ENCODE results near the gene TTLL9. TPM values are rescaled to one million over a fixed set of nuclear protein-coding genes. Genes with fewer than 3 reads are reported as not detected.

Gene TTLL9
- total RNA-seq, 4 donors from 2014 or later = 0.09 to 0.38 TPM; not detected in 2

GRCh38 chr20:31864521-31865400, 5.7 kb upstream of the TTLL9 start:
- WGBS, 2 donors = 72 to 76% methylated on average over 6 to 7 of the region's 12 CpGs
- H3K27ac ChIP-seq = no peak overlapping the region
- intact Hi-C loops (cut with DNase I) = no loop called here
- no peaks in the 10 kb centered on the region for H3K9me3 ChIP-seq
- no peak for DNase-seq
- peaks cover 0 to 37% (median 1%) of the 10 kb centered on the region in 4 donors for H3K27me3 ChIP-seq
- H3K36me3 ChIP-seq = no peaks in the 10 kb centered on the region
- TF ChIP-seq, protein P1, sequence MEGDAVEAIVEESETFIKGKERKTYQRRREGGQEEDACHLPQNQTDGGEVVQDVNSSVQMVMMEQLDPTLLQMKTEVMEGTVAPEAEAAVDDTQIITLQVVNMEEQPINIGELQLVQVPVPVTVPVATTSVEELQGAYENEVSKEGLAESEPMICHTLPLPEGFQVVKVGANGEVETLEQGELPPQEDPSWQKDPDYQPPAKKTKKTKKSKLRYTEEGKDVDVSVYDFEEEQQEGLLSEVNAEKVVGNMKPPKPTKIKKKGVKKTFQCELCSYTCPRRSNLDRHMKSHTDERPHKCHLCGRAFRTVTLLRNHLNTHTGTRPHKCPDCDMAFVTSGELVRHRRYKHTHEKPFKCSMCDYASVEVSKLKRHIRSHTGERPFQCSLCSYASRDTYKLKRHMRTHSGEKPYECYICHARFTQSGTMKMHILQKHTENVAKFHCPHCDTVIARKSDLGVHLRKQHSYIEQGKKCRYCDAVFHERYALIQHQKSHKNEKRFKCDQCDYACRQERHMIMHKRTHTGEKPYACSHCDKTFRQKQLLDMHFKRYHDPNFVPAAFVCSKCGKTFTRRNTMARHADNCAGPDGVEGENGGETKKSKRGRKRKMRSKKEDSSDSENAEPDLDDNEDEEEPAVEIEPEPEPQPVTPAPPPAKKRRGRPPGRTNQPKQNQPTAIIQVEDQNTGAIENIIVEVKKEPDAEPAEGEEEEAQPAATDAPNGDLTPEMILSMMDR (IDR thresholded peaks at IDR 0.05) = no peak
- no peak for TF ChIP-seq POLR2A (IDR thresholded peaks at IDR 0.05)
- peaks cover 18 to 30% (median 19%) of the 10 kb centered on the region in 3 donors for H3K4me1 ChIP-seq
- no peak overlapping the region for H3K4me3 ChIP-seq

DNA sequence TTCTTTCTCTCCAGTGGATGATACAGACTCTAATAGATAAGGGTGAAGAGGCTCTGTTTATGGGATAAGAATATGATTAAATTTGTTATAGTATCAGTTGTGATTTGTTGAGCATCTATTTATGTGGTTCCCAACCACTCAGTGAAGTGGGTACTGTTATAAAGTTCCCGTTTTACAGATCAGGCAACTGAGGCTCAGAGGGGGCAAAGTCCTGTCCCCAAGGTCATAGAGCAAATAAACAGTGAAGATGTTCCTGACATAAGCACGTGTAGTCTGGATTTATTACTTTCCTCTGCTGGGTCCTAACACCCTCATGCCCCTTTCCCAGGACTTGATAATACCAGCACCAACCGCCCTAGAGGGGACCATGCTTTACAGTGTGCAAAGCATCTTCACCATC, 4.2 kb upstream of the TTLL9 start:
- no peak overlapping the region for H3K27ac ChIP-seq
- H3K9me3 ChIP-seq = no peaks in the 10 kb centered on the region
- WGBS, 2 donors = 21 to 67% methylated on average over 2 to 3 of the region's 3 CpGs
- H3K27me3 ChIP-seq = peaks cover 0 to 39% (median 5%) of the 10 kb centered on the region in 4 donors
- no peaks in the 10 kb centered on the region for H3K36me3 ChIP-seq
- peaks cover 6 to 30% (median 12%) of the 10 kb centered on the region in 3 donors for H3K4me1 ChIP-seq
- intact Hi-C loops (cut with DNase I) = no loop called here
- no peak overlapping the region for H3K4me3 ChIP-seq
- no peak for TF ChIP-seq POLR2A (IDR thresholded peaks at IDR 0.05)
- TF ChIP-seq, protein P1 (IDR thresholded peaks at IDR 0.05) = no peak
- no peak for DNase-seq

DNA sequence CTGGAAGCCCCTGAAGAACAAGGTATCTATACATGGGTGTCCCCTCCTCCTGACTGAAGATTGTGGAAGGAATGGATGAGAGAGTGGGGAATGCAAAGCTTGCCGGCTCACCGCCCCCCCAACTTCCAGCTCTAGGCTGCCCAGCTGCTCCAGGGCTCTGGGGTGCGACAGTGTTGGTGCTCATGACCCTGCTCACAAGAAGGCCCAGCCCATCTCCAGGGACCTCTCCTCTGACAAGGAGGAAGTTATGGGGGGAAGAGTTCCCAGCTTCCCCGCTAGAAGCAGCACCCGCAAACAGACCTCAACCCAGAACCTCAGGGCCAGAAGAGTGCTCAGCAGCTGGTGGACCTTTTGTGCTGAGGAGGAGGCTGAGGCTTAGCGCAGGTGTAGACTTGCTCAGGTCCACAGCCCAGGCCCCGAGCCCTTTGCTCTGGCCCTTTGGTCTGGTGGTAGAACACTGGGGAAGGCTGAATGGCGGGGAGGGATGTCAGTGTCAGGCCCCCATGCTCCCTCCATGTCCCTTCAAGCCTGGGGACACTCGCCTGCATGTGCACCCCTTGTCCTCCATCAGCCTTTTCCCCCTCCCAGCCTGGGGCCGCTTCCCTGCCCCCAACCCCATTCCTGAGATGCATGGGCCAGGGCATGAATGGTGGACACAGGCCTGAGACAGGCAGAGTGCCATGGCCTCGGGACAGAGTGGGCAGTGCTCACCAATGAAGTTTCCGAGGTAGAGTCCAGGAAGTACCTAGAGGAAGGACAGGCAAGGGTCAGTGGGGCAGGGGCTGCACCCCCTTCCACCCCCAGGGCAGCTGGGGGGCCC, 1.4 kb upstream of the TTLL9 start:
- Histone ChIP-seq H3K36me3 (no peaks in the 10 kb centered on the region), H3K27me3 (peaks cover 0 to 43% (median 5%) of the 10 kb centered on the region in 4 donors), H3K9me3 (no peaks in the 10 kb centered on the region), H3K4me1 (peaks cover 5 to 23% (median 6%) of the 10 kb centered on the region in 3 donors), H3K4me3 (peak overlapping the region in 2 of 4 donors; percentile 38 to 74), H3K27ac (no peak overlapping the region)
- intact Hi-C loops (cut with DNase I) = no loop called here
- DNase-seq = no peak
- WGBS, 2 donors = 57 to 92% methylated on average over 2 of the region's 12 CpGs
- TF ChIP-seq, protein P1 (IDR thresholded peaks at IDR 0.05) = no peak
- no peak for TF ChIP-seq POLR2A (IDR thresholded peaks at IDR 0.05)

DNA sequence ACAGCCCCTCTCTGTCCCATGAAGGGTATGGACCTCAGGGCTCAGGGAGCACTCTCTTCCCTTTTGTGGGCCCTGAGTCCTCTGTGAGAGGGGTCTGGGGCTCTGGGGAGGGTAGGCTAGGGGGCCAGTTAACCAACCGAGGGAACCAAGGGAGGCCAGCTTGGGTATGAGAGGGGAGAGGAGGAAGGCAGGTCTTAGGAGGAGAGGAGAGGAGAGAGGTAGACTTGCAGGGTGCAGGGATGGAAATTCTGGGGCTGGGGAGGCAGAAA, 827 bp upstream of the TTLL9 start:
- WGBS, 2 donors = 13 to 25% methylated on average over 1 of the region's 1 CpG
- no peak for TF ChIP-seq POLR2A (IDR thresholded peaks at IDR 0.05)
- TF ChIP-seq, protein P1 (IDR thresholded peaks at IDR 0.05) = no peak
- Histone ChIP-seq H3K27ac (no peak overlapping the region), H3K36me3 (no peaks in the 10 kb centered on the region), H3K9me3 (no peaks in the 10 kb centered on the region), H3K27me3 (peaks cover 0 to 43% (median 5%) of the 10 kb centered on the region in 4 donors), H3K4me1 (peaks cover 5 to 23% (median 6%) of the 10 kb centered on the region in 3 donors), H3K4me3 (peak overlapping the region; percentile 38 to 74 (median 56))
- intact Hi-C loops (cut with DNase I) = no loop called here
- DNase-seq = no peak

Data from esophagus squamous epithelium (tissue), 5 donors.